Prostate gland (tissue), 2 donors: ENCODE results near the gene SCLY.

Source experiments
- POLR2A ChIP-seq: fragments of 450-650 bp; IDR thresholded peaks from one replicate; pipeline ENCODE4 v1.6.1; 2016; ENCODE audit warnings: antibody characterized with exemption, mild to moderate bottlenecking
- POLR2AphosphoS5 ChIP-seq: sonication (generic); formaldehyde crosslinking; IDR thresholded peaks from one replicate; pipeline ENCODE4 v1.6.1; 2017; ENCODE audit warnings: antibody characterized with exemption
- TF ChIP-seq, protein P1 (sequence below), 4 experiments: fragments of 200-600 bp in 2 of 4; fragments of 450-650 bp in 2 of 4; sonication (generic) in 2 of 4; IDR thresholded peaks; 1 replicate in 3 of 4; 2 replicates in 1 of 4; pipeline ENCODE4 v1.5.1; 2016 to 2019; ENCODE audit warnings: antibody characterized with exemption in 4 of 4, mild to moderate bottlenecking in 2 of 4, moderate library complexity in 2 of 4

DNA sequence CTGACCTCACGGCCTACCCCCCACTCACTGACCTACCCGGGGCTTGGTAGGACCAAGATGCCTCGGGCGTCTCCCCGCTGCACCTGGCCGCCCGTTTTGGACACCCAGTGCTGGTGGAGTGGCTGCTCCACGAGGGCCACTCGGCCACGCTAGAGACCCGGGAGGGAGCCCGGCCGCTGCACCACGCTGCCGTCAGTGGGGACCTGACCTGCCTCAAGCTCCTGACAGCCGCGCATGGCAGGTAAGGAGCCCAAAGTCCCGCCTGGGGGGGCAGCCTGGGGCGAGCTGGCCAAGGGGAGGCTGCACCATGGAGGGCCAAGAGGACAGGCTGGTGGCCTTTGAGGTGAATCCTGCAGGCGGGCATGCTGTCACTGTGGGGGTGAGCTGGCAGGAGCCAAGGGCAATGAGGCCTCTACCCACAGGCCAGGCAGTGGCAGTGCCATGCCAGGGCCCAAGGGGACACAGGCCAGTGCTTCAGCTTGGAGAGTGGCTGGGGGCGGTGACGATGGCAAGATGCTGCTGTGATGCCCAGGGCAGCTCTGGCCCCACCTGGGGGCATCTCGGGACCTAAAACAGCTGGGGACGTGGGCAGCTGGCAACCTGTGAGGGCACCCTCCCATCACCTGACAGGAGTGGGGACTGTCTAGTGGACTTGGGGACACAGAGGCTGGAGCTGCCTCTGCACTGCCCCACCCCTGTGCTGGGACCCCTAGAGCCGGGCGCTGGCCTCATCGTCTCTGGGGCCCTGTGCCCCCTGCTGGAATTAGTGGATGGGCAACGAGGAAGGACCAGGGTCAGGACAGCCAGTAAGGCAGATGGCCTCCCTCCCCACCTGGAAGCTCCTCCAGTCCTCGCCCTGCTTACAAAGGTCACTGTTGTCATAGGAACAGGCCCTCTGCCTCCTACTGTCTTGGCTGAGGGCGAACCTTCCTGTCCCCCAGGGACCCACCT lies 41.4 kb downstream of the SCLY start:
- TF ChIP-seq, protein P1, sequence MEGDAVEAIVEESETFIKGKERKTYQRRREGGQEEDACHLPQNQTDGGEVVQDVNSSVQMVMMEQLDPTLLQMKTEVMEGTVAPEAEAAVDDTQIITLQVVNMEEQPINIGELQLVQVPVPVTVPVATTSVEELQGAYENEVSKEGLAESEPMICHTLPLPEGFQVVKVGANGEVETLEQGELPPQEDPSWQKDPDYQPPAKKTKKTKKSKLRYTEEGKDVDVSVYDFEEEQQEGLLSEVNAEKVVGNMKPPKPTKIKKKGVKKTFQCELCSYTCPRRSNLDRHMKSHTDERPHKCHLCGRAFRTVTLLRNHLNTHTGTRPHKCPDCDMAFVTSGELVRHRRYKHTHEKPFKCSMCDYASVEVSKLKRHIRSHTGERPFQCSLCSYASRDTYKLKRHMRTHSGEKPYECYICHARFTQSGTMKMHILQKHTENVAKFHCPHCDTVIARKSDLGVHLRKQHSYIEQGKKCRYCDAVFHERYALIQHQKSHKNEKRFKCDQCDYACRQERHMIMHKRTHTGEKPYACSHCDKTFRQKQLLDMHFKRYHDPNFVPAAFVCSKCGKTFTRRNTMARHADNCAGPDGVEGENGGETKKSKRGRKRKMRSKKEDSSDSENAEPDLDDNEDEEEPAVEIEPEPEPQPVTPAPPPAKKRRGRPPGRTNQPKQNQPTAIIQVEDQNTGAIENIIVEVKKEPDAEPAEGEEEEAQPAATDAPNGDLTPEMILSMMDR (IDR thresholded peaks at IDR 0.05) = no peak
- TF ChIP-seq POLR2A = no peak
- no peak for TF ChIP-seq POLR2AphosphoS5
